ENCODE results near the gene FAF1.

The FAF1 gene

GRCh38 chr1:50417507-50417906 is 542.6 kb downstream of the FAF1 start:
- ChIA-PET CTCF (no interaction called here), POLR2A (no interaction called here)
- TF ChIP-seq PRDM2 (tag by site-specific recombination; IDR thresholded peaks at IDR 0.05; ENCODE audit: borderline replicate concordance) (no peak), ZNF610 (tag by site-specific recombination; IDR thresholded peaks at IDR 0.05; ENCODE audit: borderline replicate concordance) (no peak), GLIS2 (tag by site-specific recombination; IDR thresholded peaks at IDR 0.05) (no peak), ZNF529 (tag by site-specific recombination; IDR thresholded peaks at IDR 0.05; ENCODE audit: insufficient replicate concordance) (no peak)
- Histone ChIP-seq H3K36me3 (ENCODE audit: control insufficient read depth in 2 of 2, insufficient read depth in 1 of 2, low read length in 2 of 2) (peaks cover 0 to 35% of the 10 kb centered on the region in 2 experiments; a peak in 1 of 3 replicates), H3K9me3 (ENCODE audit: control insufficient read depth, insufficient read depth, low read depth, low read length) (no peaks in the 10 kb centered on the region), H3K27ac (ENCODE audit: extremely low read depth, low read depth, low read length) (no peak overlapping the region), H3K4me1 (ENCODE audit: control insufficient read depth, insufficient read depth, low read length) (no peaks in the 10 kb centered on the region), H3K4me3 (ENCODE audit: low read depth, low read length) (no peak overlapping the region)

DNA sequence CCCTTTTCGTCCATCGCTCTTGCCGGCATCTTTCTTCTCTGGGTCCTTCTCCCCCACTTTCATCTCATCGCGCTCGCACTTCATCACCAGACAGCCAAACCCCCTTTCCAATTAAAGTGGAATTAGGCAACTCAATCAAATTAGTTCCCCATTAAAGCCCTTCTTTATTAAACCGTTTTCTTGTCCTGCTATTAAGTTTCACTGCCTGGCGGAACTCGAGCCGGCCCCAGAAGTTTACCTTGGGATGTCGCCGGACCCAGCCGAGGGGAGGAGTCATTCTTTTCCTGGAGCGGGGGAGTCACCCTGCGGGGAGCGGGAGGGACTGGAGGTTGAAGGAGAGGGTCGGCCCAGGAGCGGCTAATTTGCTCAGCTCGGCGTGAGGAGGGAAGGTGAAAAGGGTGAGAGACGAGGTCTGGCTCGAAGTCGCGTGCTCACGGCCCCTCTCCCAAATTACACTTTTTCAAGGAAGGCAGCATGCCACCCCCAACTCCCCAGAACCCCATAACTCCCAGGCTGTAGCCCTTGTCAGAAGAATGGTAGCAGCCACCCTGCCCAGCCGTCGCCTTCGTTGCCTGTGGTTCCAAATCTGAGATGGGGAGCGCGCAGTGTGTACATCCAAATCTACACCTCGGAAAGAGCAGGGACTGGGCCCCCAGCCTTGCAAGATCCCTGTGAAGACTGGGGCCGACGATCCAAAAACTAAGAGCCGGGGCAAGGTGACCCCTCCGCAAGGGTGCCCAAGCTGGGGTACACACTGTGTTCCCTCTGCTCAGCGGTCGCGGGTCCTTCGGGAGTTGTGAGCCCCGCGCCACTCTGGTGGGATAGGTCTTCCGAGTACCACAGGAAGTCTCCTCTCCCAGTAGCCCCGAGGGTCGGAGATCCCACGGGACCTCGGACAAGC is 543.3 kb downstream of the FAF1 start:
- CTCF ChIA-PET = no interaction called here
- peaks cover 0 to 35% of the 10 kb centered on the region in 2 experiments; a peak in 1 of 3 replicates for H3K36me3 ChIP-seq (ENCODE audit: control insufficient read depth in 2 of 2, insufficient read depth in 1 of 2, low read length in 2 of 2)
- no peak overlapping the region for H3K4me3 ChIP-seq (ENCODE audit: low read depth, low read length)
- no peak overlapping the region for H3K27ac ChIP-seq (ENCODE audit: extremely low read depth, low read depth, low read length)
- TF ChIP-seq ZNF423 (tag by site-specific recombination; IDR thresholded peaks at IDR 0.05) (no peak), SP3 (tag by site-specific recombination; IDR thresholded peaks at IDR 0.05) (no peak), ZNF600 (tag by site-specific recombination; IDR thresholded peaks at IDR 0.05) (no peak)
- TF ChIP-seq, protein P1, sequence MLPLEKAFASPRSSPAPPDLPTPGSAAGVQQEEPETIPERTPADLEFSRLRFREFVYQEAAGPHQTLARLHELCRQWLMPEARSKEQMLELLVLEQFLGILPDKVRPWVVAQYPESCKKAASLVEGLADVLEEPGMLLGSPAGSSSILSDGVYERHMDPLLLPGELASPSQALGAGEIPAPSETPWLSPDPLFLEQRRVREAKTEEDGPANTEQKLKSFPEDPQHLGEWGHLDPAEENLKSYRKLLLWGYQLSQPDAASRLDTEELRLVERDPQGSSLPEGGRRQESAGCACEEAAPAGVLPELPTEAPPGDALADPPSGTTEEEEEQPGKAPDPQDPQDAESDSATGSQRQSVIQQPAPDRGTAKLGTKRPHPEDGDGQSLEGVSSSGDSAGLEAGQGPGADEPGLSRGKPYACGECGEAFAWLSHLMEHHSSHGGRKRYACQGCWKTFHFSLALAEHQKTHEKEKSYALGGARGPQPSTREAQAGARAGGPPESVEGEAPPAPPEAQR (tag by site-specific recombination; IDR thresholded peaks at IDR 0.05) = no peak
- H3K9me3 ChIP-seq (ENCODE audit: control insufficient read depth, insufficient read depth, low read depth, low read length) = no peaks in the 10 kb centered on the region
- POLR2A ChIA-PET = no interaction called here
- no peaks in the 10 kb centered on the region for H3K4me1 ChIP-seq (ENCODE audit: control insufficient read depth, insufficient read depth, low read length)

GRCh38 chr1:50416150-50416527 is 543.9 kb downstream of the FAF1 start:
- Histone ChIP-seq H3K4me3 (ENCODE audit: low read depth, low read length) (no peak overlapping the region), H3K27ac (ENCODE audit: extremely low read depth, low read depth, low read length) (no peak overlapping the region), H3K4me1 (ENCODE audit: control insufficient read depth, insufficient read depth, low read length) (no peaks in the 10 kb centered on the region), H3K9me3 (ENCODE audit: control insufficient read depth, insufficient read depth, low read depth, low read length) (no peaks in the 10 kb centered on the region), H3K36me3 (ENCODE audit: control insufficient read depth in 2 of 2, insufficient read depth in 1 of 2, low read length in 2 of 2) (peaks cover 0 to 29% of the 10 kb centered on the region in 2 experiments; a peak in 1 of 3 replicates)
- ChIA-PET POLR2A (no interaction called here), CTCF (no interaction called here)
- no peak for TF ChIP-seq SP3 (tag by site-specific recombination; IDR thresholded peaks at IDR 0.05)
- no peak for TF ChIP-seq ZSCAN4 (tag by site-specific recombination; IDR thresholded peaks at IDR 0.05)
- no peak for TF ChIP-seq ZNF660 (tag by site-specific recombination; IDR thresholded peaks at IDR 0.05)
- no peak for TF ChIP-seq ZBTB48 (tag by site-specific recombination; IDR thresholded peaks at IDR 0.05)
- TF ChIP-seq, protein P2, sequence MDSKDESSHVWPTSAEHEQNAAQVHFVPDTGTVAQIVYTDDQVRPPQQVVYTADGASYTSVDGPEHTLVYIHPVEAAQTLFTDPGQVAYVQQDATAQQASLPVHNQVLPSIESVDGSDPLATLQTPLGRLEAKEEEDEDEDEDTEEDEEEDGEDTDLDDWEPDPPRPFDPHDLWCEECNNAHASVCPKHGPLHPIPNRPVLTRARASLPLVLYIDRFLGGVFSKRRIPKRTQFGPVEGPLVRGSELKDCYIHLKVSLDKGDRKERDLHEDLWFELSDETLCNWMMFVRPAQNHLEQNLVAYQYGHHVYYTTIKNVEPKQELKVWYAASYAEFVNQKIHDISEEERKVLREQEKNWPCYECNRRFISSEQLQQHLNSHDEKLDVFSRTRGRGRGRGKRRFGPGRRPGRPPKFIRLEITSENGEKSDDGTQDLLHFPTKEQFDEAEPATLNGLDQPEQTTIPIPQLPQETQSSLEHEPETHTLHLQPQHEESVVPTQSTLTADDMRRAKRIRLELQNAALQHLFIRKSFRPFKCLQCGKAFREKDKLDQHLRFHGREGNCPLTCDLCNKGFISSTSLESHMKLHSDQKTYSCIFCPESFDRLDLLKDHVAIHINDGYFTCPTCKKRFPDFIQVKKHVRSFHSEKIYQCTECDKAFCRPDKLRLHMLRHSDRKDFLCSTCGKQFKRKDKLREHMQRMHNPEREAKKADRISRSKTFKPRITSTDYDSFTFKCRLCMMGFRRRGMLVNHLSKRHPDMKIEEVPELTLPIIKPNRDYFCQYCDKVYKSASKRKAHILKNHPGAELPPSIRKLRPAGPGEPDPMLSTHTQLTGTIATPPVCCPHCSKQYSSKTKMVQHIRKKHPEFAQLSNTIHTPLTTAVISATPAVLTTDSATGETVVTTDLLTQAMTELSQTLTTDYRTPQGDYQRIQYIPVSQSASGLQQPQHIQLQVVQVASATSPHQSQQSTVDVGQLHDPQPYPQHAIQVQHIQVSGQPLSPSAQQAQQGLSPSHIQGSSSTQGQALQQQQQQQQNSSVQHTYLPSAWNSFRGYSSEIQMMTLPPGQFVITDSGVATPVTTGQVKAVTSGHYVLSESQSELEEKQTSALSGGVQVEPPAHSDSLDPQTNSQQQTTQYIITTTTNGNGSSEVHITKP (tag by site-specific recombination; IDR thresholded peaks at IDR 0.05) = no peak
- TF ChIP-seq ZNF580 (tag by site-specific recombination; IDR thresholded peaks at IDR 0.05) = no peak
- TF ChIP-seq ZNF621 (tag by site-specific recombination; IDR thresholded peaks at IDR 0.05) = no peak

All from HEK293 (cell line).